Activated CD8-positive, alpha-beta memory T cell treated with anti-CD3 and anti-CD28 coated beads for 36 hours (primary cell): ENCODE data around the gene FAM120A. TPM values are rescaled to one million over a fixed set of nuclear protein-coding genes. Genes with fewer than 3 reads are reported as not detected.

ENCODE experiments used
- CTCF ChIA-PET: fragments of 350-600 bp; sonication (Branson Sonifier 250); formaldehyde crosslinking; loops from one replicate; lab custom pipeline; 2021; ENCODE audit warnings: antibody characterized with exemption; lab: Charles Lee
- POLR2A ChIA-PET: fragments of 350-600 bp; sonication (Branson Sonifier 250); formaldehyde crosslinking; loops from one replicate; lab custom pipeline; 2021; ENCODE audit warnings: antibody characterized with exemption; lab: Charles Lee
- total RNA-seq, 2 experiments: library from RNA; stranded (reverse); gene quantifications; one replicate each; pipeline ENCODE4 v1.2.3, GENCODE V29; 2021

Gene FAM120A
- total RNA-seq, 2 experiments from 2014 or later = 143 to 145 TPM

DNA sequence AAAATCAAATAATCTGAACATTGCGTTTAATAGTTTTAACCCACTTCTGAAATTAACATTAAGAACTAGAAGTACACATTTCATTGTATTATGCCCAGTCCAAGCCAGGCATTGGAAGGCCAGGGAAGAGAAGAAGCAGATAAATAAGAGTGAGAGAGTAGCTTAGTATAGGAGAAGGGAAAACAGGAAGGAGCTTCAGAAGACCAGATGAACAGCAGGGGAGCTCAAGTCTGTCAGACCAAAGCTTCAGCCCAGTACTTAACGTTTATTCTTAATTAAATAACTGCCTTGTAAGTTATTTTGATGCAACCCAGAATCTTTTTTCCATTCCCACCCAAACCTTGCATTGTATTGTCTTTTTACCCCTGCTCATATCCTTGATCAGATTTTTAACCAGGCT, 13.4 kb downstream of the FAM120A start:
- CTCF ChIA-PET = interaction anchor here (1.0 to 1.4 kb wide), 2 partner anchors 11 kb away, joined by 3 read pairs; partner anchors contain the start of gene FAM120AOS
- POLR2A ChIA-PET = no interaction called here

DNA sequence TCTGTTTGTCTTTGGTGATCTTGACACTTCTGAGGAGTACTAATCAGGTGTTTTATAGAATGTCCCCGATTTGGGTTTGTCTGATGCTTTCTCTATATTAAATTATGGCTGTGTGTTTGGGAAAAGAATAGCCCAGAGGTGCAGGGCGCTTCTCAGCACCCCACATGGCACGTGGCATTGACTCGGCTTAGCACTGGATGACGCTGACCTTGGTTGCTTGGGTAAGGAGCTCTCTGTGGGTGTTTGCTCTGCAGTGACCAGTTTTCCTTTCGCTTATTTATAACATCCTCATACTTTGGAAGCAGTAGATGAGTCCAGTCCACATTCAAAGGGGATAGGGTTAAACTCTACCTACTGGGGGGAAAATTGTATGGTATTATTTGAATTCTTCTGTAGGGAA, 14.4 kb downstream of the FAM120A start:
- ChIA-PET CTCF (no interaction called here), POLR2A (no interaction called here)

DNA sequence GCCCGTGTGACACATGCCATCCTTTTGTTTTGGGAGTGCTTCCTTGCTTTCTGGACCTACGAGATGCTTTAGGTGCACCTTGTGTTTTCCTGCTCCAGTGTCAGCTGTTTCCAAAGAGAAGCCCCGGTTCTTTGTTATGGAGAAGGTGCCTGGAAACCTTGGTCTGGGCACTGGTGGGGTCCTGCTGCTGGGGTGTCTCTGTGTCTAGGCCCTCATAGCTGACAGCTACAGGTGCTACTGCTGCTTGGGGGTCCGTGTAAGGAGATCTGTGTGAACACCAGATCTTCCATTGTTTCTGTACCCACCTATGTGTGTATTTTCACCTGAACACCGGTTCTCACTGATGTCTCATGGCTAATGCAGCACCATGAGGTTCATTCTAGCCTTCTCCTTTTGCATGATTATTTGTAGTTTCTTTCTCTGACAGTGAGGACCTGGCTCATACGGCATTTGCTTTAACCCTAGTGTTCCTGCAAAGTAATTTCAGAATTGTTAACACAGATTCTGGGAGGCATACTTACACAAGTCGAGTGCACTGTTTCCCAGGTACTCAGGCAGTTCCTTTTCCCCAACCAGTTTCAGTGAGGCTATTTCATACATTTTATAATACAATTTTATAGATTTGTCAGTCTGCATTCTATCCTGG, 15.1 kb downstream of the FAM120A start:
- POLR2A ChIA-PET = no interaction called here
- CTCF ChIA-PET = no interaction called here

DNA sequence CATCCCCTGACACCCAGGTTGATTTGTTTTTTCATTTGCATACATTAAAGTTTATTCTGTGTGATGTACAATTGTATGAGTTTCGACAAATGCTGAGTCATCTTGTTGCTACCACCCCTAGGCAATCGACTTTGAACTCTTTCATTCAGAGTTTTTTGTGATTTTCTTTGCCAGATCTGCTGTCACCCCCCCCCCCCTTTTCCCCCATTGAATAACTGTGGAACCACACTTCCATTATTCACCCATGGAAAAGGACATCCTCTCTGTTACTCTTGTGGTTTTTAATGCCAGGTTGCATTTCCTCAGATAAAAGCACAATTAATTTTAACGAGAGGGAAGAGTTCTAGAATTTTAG, 15.6 kb downstream of the FAM120A start:
- CTCF ChIA-PET = no interaction called here
- POLR2A ChIA-PET = no interaction called here

DNA sequence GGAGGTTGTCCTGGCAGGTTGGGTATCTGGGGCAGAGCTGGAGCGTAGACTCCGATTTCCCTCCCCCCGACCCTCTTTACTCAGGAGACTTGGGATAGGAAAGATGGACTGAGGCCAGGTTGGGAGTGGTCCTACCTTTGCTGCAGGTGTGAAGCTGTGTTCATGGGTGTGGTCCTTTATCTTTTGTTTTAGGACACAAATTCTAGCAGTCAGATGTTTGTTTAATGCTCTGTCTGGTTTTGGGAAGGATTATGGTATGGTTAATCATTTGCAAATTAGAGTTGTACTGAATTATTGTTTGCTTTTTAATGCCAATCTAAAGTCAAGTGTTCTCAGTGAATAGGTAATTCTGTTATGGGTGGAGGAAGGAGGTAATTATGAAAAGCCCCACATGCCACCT, 16.0 kb downstream of the FAM120A start:
- CTCF ChIA-PET = no interaction called here
- POLR2A ChIA-PET = no interaction called here

DNA sequence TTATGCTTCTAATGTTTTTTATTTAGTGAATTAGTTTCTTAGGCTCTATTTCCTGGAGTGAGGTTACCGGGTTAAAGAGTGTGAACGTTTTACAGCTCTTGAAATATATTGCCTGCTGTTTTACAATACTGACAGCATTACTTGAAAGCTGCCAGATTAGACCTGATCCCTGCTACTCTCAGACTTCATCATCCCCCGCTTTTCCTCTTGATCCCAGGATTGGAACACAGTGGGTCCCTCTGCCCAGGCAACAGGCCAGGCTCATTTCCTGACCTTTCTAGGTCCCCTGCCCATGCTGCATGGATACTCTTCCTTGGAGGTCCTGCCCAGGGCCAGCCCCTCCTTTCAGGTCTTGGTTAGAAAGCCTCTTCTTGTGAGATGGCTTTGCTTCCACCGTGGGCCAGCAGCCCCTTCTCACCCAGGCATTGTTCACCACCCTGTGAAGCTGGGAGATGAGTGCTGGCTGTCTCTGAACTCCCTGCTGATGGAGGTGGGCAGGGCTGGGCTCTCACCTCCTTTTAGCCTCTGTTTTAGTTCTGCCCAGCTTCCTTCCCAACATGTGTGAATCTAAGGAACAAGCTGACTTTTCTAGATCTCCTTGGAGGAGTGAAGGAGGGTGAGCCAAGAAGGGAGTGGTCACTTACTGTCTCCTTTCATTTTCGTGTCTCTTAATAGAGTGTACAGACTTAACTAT, 17.4 kb downstream of the FAM120A start:
- CTCF ChIA-PET = interaction anchor here (0.8 kb wide), 1 partner anchor 98 kb away, joined by 3 read pairs; no protein-coding TSS in a partner anchor
- POLR2A ChIA-PET = no interaction called here

DNA sequence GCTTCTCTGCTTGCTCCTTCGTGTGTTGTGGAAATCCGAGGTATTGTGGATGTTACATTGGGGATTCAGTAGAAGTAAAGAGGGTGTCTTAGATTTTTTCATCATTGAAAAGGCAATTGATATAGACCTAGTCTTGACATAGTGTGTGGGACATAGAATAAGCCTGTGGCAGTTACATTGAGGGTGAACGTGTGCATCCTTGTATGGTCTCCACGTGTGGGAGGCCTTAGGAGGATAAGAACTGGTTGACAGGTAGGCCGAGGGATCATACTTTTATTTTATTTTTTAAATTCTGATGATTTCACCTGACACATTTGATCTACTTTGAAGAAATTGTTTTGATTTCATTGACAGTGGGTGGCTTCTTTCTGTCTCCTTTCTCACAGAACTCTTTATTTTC, 18.9 kb downstream of the FAM120A start:
- POLR2A ChIA-PET = no interaction called here
- CTCF ChIA-PET = interaction anchor here (0.6 kb wide), 1 partner anchor 26 kb away, joined by 3 read pairs; no protein-coding TSS in a partner anchor

DNA sequence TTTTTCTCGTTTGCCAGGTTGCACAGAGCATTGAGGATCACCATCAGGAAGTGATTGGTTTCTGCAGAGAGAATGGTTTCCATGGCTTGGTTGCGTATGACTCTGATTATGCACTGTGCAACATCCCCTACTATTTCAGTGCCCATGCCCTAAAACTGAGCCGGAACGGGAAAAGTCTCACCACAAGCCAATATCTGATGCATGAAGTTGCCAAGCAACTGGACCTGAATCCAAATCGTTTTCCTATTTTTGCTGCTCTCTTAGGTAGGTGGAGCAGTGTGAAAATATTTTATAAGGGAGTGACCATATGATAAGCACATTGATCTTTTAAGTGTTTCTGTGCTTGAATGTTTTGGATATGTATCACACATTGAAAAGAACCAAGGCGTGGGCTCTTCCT, 19.6 kb downstream of the FAM120A start:
- POLR2A ChIA-PET = no interaction called here
- CTCF ChIA-PET = interaction anchor here (0.5 kb wide), 1 partner anchor 74 kb away, joined by 3 read pairs; no protein-coding TSS in a partner anchor

DNA sequence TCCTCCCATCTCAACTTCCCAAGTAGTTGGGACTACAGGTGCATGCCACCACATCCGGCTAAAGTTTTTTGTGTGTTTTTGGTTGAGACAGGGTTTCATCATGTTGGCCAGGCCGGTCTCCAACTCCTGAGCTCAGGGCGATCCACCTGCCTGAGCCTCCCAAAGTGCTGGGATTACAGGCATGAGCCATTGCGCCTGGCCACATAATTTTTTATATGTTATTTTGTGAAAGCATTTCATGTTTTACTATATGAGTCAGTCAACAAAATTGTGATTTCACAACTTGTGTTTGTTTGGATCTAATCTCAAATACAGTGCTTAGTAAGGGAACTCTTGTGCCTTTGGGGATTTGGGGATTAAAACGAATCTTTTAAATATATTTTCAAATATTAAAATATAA, 21.9 kb downstream of the FAM120A start:
- CTCF ChIA-PET = no interaction called here
- POLR2A ChIA-PET = no interaction called here

DNA sequence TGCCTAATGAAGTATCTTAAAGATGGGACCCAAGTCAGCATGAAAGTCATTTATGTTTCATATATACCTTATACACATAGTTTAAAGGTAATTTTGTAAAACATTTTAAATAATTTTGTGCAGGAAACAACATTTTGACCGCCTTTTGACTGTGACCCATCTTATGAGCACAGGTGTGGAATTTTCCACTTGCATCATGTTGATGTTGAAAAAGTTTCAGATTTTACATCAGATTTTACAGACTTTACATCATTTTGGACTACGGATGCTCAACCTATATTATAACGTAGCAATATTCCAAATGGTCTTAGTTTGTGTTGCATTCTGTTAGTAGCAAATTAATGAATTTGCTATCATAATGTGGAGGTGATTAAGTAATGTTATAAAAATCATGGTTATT, 23.6 kb downstream of the FAM120A start:
- CTCF ChIA-PET = no interaction called here

DNA sequence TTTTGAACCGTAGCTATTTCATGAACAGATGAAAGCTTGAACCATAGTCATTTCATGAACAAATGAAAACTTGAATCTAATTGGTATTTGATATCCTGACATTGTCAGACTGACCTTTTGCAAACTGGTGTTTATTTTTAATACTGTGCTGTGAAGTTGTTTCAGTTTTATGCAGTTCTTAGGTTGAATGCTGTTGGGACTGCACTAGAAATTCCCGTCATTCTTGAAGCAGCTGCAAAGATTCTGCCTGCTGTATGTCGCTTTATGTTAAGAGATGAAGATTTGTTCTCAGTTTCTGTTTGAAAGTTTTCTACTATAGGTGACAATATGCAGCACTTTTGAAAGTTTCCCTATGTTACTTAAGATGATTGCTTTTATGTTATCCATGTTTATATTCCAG, 24.4 kb downstream of the FAM120A start:
- ChIA-PET POLR2A (no interaction called here), CTCF (interaction anchor here (1.5 kb wide), 1 partner anchor 12 kb away, joined by 3 read pairs; no protein-coding TSS in a partner anchor)

More for the DNA sequence above, 23.6 kb downstream of the FAM120A start:
- POLR2A ChIA-PET = no interaction called here

DNA sequence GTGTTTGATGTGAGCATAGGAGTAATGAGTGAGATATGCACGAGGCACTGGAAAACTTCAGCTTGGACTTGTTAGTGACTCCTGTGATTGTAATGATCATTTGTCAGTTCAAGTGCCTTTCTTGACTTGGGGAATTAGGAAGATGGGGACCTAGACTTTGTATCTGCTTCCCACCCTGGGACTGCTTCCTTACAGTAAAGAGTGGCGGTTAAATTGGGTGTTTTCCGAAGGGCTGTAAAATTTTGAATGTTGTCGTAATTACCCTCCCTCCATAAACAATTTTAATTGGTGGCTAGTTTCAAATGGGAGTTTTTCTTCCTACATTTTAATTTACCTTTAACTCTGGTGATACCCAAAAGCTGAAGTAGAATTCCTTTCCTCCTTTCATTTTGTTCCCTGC, 25.4 kb downstream of the FAM120A start:
- CTCF ChIA-PET = interaction anchor here (0.6 to 1.5 kb wide), 2 partner anchors 13 to 1053 kb away, joined by 3 read pairs; no protein-coding TSS in a partner anchor
- POLR2A ChIA-PET = no interaction called here

DNA sequence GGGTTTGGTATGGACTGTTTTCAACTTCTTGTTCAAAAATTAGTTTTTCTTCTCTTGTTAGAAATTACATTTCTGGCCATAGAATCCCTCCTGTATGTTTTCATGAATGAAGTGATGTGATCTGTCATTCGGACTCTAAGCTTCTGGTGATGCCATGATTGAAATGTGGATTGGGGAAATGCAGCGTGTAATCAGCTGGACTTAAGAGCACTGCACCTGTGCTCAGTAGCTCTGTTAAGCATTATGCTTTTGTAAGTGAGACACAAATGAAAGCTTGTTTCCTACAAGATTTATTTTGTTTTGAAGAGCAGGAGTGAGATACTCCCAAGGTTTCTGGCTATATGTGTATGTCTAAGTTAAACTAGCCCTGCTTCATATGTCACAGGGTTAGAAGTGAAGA, 25.9 kb downstream of the FAM120A start:
- ChIA-PET POLR2A (no interaction called here), CTCF (no interaction called here)

DNA sequence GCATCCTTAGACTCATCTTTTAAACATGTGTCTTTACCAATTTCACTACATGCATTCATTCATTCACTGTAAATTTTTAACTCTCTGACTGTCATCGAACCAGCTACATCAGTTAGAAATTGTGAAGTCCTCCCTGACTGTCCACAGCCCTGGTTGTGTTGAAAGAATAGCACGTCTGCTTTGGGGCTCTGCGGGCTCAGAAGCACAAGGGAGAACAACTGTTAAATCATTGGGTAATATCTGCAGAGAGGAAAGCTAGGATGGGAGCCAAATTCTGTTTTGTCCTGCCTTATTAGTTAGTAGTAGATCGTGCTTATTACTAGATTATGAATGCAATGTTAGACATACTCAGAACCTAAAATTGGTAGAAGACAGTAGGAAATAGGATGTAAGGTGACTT, 28.2 kb downstream of the FAM120A start:
- POLR2A ChIA-PET = no interaction called here

DNA sequence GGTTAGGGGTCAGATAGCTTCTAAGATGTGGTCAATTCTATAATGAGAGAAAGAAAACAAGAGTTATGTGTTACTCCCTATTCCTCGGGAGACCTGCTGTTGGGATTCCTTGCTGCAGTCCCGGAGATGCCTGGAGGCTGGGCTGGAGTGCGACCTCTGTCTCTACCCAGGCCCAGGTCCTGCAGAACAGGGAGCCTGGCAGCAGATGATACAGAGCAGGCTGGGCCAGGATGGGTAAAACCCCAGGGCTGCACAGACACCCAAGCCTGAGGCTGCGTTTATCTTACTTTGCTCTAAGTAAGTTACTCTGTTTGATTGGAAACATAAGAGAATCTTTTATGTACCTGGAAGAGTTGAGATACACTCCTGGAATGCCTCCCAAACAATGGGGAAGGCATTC, 28.8 kb downstream of the FAM120A start:
- ChIA-PET POLR2A (no interaction called here), CTCF (no interaction called here)

More for the DNA sequence above, 28.2 kb downstream of the FAM120A start:
- CTCF ChIA-PET = no interaction called here

DNA sequence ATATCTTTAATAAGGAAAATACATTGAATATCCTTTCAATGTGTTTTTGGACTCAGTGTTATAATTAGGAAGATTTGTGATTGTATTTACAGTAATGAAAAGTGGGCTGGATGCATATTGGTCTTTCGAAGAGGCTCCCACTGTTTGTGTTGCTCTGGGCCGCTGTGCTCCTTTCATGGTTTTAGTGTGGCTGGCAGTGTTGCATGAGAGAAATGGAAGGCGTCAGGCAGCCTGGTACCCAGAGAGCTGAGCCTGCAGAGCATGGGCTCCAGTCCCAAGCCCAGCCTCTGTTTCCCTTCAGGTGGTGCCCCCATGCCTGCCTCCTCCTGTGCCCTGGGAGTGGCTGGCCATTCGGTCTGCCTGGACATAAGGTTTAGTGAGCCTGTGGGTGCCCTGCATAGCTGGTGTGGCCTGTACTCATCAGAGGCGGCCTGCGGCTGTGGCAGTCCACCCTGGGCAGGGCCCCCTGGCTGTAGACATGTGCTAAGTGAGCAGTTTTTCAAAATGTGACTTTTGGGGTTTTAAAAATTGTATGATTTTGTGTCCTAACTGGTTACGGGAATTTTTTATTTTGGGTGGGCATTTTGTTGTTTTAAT, 29.3 kb downstream of the FAM120A start:
- ChIA-PET POLR2A (no interaction called here), CTCF (no interaction called here)

DNA sequence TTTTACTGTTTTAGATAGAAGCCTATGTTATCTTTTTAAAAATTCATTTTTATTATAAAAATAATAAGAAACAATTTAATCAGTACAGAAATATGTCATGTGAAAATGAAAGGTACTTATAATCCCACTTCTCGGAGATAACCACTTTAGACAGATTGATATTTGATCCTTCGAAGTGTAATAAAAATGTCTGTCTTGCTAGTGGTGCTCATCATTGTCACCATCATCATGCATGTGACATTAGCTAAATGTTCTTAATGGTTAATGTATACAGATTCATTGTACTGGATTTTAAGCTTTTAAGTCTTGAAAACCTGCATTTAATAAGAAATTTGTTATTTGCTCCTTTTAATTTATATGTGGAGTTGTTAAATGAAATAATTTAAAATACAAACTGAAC, 32.0 kb downstream of the FAM120A start:
- CTCF ChIA-PET = no interaction called here
- POLR2A ChIA-PET = interaction anchor here (0.6 kb wide), 1 partner anchor 34 kb away, joined by 8 read pairs; no protein-coding TSS in a partner anchor

DNA sequence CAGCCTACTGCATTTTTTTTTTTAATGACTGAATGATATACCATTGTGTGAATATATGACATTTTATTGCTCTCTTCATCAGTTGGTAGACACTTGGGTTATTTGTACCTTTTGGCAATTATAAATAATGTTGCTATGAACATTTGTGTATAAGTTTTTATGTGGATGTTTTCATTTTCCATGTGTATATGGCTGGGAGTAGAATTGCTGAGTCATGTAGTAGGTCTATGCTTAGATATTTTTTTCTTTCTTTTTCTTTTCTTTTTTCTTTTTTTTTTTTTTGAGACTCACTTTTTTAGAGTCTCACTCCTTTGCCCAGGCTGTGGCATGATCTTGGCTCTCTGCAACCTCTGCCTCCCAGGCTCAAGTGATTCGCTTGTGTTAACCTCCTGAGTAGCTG, 34.8 kb downstream of the FAM120A start:
- ChIA-PET POLR2A (no interaction called here), CTCF (no interaction called here)

DNA sequence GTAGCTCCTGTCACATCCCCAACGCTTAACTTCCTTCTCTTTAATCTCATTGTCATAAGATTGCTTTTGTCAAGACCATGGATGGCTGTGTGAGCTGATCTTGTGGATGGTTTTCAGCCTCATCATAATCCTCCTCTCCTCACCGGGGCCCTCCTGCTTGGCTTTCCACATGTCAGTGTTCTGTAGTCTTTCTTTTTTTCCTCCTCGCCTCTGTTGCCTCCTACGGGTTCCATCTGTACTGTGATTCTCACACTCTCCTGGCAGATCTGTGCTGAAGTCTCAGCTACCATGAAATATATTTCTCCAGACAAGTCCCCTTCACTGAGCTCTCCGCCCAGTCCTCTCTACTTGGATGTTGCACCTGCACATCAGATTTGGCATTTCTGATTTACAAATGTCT, 36.8 kb downstream of the FAM120A start:
- POLR2A ChIA-PET = no interaction called here
- CTCF ChIA-PET = no interaction called here

DNA sequence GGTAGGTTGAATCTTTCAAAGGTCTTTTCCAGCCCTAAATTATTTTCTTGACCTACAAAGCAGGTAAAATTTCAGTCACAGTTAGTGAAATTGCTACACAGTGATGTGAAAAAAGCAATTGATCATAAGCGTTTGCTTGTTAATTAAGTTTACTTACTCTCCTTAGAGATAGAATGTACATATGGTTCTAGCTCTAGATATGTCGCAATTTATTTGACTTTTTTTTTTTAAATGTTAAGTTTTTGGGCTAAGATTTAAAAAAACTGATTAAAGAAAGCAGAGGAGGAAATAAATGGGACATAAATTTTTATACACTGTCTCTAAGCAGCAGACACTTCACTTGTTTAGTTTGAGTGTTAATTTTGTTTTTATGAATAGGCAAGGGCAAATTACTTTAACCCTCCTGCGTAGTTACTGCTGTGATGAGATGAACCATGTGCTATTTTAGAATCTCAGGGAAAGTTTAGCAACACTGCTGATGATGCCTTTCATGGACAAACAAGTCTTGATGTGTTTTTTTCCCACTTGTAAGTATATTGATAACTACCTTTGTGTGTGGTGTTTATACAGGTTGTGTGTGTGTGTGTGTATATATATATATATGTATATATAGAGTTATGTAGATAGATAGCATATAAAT, 40.2 kb downstream of the FAM120A start:
- ChIA-PET POLR2A (interaction anchor here (0.6 kb wide), 1 partner anchor 9 kb away, joined by 3 read pairs; no protein-coding TSS in a partner anchor), CTCF (no interaction called here)
